ENCODE results near the gene LONRF2. TPM values are rescaled to one million over a fixed set of nuclear protein-coding genes. Genes with fewer than 3 reads are reported as not detected.
"Not testable (repeated sequence)": the region's sequence is repeated elsewhere in the genome, so short reads cannot be mapped to it uniquely, and the experiment has no call there.

The LONRF2 gene
- polyA plus RNA-seq, 1 experiment = 0.02 TPM

- no peak for DNase-seq (ENCODE audit: low read depth)
- CTCF ChIA-PET = interaction anchor here (11.6 kb wide), 1 partner anchor 9 kb away, joined by 56 read pairs; no protein-coding TSS in a partner anchor
- no peak for TF ChIP-seq CTCF (IDR thresholded peaks at IDR 0.05; ENCODE audit: insufficient read depth, low read depth, low read length)
Measured at GRCh38 chr2:100252811-100253698, 69.2 kb downstream of the LONRF2 start.

GRCh38 chr2:100250645-100251044, 71.7 kb downstream of the LONRF2 start:
- no peak for TF ChIP-seq CTCF (IDR thresholded peaks at IDR 0.05; ENCODE audit: insufficient read depth, low read depth, low read length)
- CTCF ChIA-PET = interaction anchor here (11.6 kb wide), 1 partner anchor 11 kb away, joined by 56 read pairs; no protein-coding TSS in a partner anchor
- POLR2A ChIA-PET = no interaction called here
- DNase-seq (ENCODE audit: low read depth) = no peak
- Histone ChIP-seq H3K4me3 (ENCODE audit: low read depth, low read length) (no peak overlapping the region), H3K36me3 (ENCODE audit: control insufficient read depth, insufficient read depth, low read length) (no peaks in the 10 kb centered on the region), H3K27me3 (ENCODE audit: control insufficient read depth, insufficient read depth, low read length) (peaks cover 6% of the 10 kb centered on the region)

More at GRCh38 chr2:100252811-100253698, 69.2 kb downstream of the LONRF2 start:
- H3K27me3 ChIP-seq (ENCODE audit: control insufficient read depth, insufficient read depth, low read length) = peaks cover 6% of the 10 kb centered on the region
- POLR2A ChIA-PET = no interaction called here
- no peak overlapping the region for H3K4me3 ChIP-seq (ENCODE audit: low read depth, low read length)
- H3K36me3 ChIP-seq (ENCODE audit: control insufficient read depth, insufficient read depth, low read length) = no peaks in the 10 kb centered on the region

- no peak for DNase-seq (ENCODE audit: low read depth)
- H3K27me3 ChIP-seq (ENCODE audit: control insufficient read depth, insufficient read depth, low read length) = peaks cover 4% of the 10 kb centered on the region
- CTCF ChIA-PET = interaction anchor here (0.6 to 11.6 kb wide), 2 partner anchors 13 to 1004 kb away, joined by 3 to 56 read pairs; no protein-coding TSS in a partner anchor
- no peaks in the 10 kb centered on the region for H3K36me3 ChIP-seq (ENCODE audit: control insufficient read depth, insufficient read depth, low read length)
- POLR2A ChIA-PET = no interaction called here
- H3K4me3 ChIP-seq (ENCODE audit: low read depth, low read length) = no peak overlapping the region
- TF ChIP-seq CTCF (IDR thresholded peaks at IDR 0.05; ENCODE audit: insufficient read depth, low read depth, low read length) = no peak
Measured at GRCh38 chr2:100248971-100249370, 73.3 kb downstream of the LONRF2 start.

- H3K4me3 ChIP-seq (ENCODE audit: low read depth, low read length); H3K27me3 ChIP-seq (ENCODE audit: control insufficient read depth, insufficient read depth, low read length); H3K36me3 ChIP-seq (ENCODE audit: control insufficient read depth, insufficient read depth, low read length); DNase-seq (ENCODE audit: low read depth); POLR2A ChIA-PET: not testable (repeated sequence)
- CTCF ChIA-PET = interaction anchor here (11.6 kb wide), 1 partner anchor 13 kb away, joined by 56 read pairs; no protein-coding TSS in a partner anchor
Measured at GRCh38 chr2:100248556-100248955, 73.7 kb downstream of the LONRF2 start.

- ChIA-PET CTCF (interaction anchor here (0.7 to 11.6 kb wide), 2 partner anchors 14 to 275 kb away, joined by 3 to 56 read pairs; no protein-coding TSS in a partner anchor), POLR2A (no interaction called here)
- Histone ChIP-seq H3K27me3 (ENCODE audit: control insufficient read depth, insufficient read depth, low read length) (peaks cover 4% of the 10 kb centered on the region), H3K4me3 (ENCODE audit: low read depth, low read length) (no peak overlapping the region), H3K36me3 (ENCODE audit: control insufficient read depth, insufficient read depth, low read length) (no peaks in the 10 kb centered on the region)
- TF ChIP-seq CTCF (IDR thresholded peaks at IDR 0.05; ENCODE audit: insufficient read depth, low read depth, low read length) = no peak
- no peak for DNase-seq (ENCODE audit: low read depth)
Measured at GRCh38 chr2:100248044-100248330, 74.3 kb downstream of the LONRF2 start.
